Measurements from ENCODE around the gene RNF43. TPM values are rescaled to one million over a fixed set of nuclear protein-coding genes. Genes with fewer than 3 reads are reported as not detected.

The RNF43 gene
- polyA plus RNA-seq, 1 donor from 2014 or later, result not detected

GRCh38 chr17:58379511-58379824, 37.9 kb downstream of the RNF43 start:
- Histone ChIP-seq H3K4me3 (ENCODE audit: low read length) (no peak overlapping the region), H3K79me2 (replicated peaks; ENCODE audit: insufficient read depth, low read length) (no peaks in the 10 kb centered on the region), H3K9ac (ENCODE audit: low read length) (no peak overlapping the region), H3K9me3 (ENCODE audit: low read length) (no peaks in the 10 kb centered on the region), H4K20me1 (ENCODE audit: insufficient read depth) (no peaks in the 10 kb centered on the region), H3K36me3 (ENCODE audit: insufficient read depth, low read length) (no peaks in the 10 kb centered on the region), H3K27ac (ENCODE audit: low read length) (no peak overlapping the region), H3K9me2 (ENCODE audit: insufficient read depth, low read length) (no peaks in the 10 kb centered on the region), H3K4me2 (ENCODE audit: low read length) (no peak overlapping the region), H3F3A (ENCODE audit: insufficient read depth, low read length, poor library complexity, severe bottlenecking) (no peaks in the 10 kb centered on the region), H2AFZ (ENCODE audit: low read depth, low read length) (no peak overlapping the region), H3K27me3 (ENCODE audit: insufficient read depth, low read depth, low read length) (no peaks in the 10 kb centered on the region)
- TF ChIP-seq TAF1 (IDR thresholded peaks at IDR 0.05; ENCODE audit: low read depth), result no peak
- TF ChIP-seq EZH2 (IDR thresholded peaks at IDR 0.05; ENCODE audit: borderline replicate concordance, insufficient read depth, low read length, poor library complexity, severe bottlenecking), result no peak
- no peak for TF ChIP-seq POLR2AphosphoS5 (IDR thresholded peaks at IDR 0.05)
- TF ChIP-seq EP300 (conservative IDR thresholded peaks at IDR 0.05; ENCODE audit: poor library complexity, severe bottlenecking), result no peak
- no peak for TF ChIP-seq RAD21 (conservative IDR thresholded peaks at IDR 0.05)
- TF ChIP-seq REST (IDR thresholded peaks at IDR 0.05; ENCODE audit: borderline replicate concordance), result no peak

- Histone ChIP-seq H3K79me2 (replicated peaks; ENCODE audit: insufficient read depth, low read length) (no peaks in the 10 kb centered on the region), H3K27ac (ENCODE audit: low read length) (no peak overlapping the region), H3K9me3 (ENCODE audit: low read length) (no peaks in the 10 kb centered on the region), H3K4me2 (ENCODE audit: low read length) (no peak overlapping the region), H2AFZ (ENCODE audit: low read depth, low read length) (no peak overlapping the region), H3F3A (ENCODE audit: insufficient read depth, low read length, poor library complexity, severe bottlenecking) (no peaks in the 10 kb centered on the region), H3K9ac (ENCODE audit: low read length) (no peak overlapping the region), H3K27me3 (ENCODE audit: insufficient read depth, low read depth, low read length) (no peaks in the 10 kb centered on the region), H4K20me1 (ENCODE audit: insufficient read depth) (no peaks in the 10 kb centered on the region), H3K4me3 (ENCODE audit: low read length) (no peak overlapping the region), H3K9me2 (ENCODE audit: insufficient read depth, low read length) (no peaks in the 10 kb centered on the region), H3K36me3 (ENCODE audit: insufficient read depth, low read length) (no peaks in the 10 kb centered on the region)
- TF ChIP-seq EP300 (conservative IDR thresholded peaks at IDR 0.05; ENCODE audit: poor library complexity, severe bottlenecking), result no peak
- TF ChIP-seq CTCF (IDR thresholded peaks at IDR 0.05; ENCODE audit: poor library complexity, severe bottlenecking), result no peak
- TF ChIP-seq TAF1 (IDR thresholded peaks at IDR 0.05; ENCODE audit: low read depth), result no peak
- TF ChIP-seq POLR2AphosphoS5 (IDR thresholded peaks at IDR 0.05), result no peak
- no peak for TF ChIP-seq MXI1 (conservative IDR thresholded peaks at IDR 0.05; ENCODE audit: poor library complexity, severe bottlenecking)
- no peak for TF ChIP-seq RAD21 (conservative IDR thresholded peaks at IDR 0.05)
- TF ChIP-seq REST (IDR thresholded peaks at IDR 0.05; ENCODE audit: borderline replicate concordance), result no peak
- no peak for TF ChIP-seq EZH2 (IDR thresholded peaks at IDR 0.05; ENCODE audit: borderline replicate concordance, insufficient read depth, low read length, poor library complexity, severe bottlenecking)
- TF ChIP-seq SMC3 (conservative IDR thresholded peaks at IDR 0.05; ENCODE audit: poor library complexity), result no peak
These were observed 38.4 kb downstream of the RNF43 start for GRCh38 chr17:58378733-58379510.

Measured in neural cell (in vitro differentiated cells).